MM.1S (cell line): Measurements from ENCODE around the gene ATXN1.

ENCODE experiments used
- DNase-seq: peaks from one replicate; pipeline ENCODE4 v3.0.0-alpha.2; 2015
- H2AFZ ChIP-seq: fragments of 300-600 bp; sonication (generic); 2 replicates; pipeline ENCODE4 v1.6.0; 2016; ENCODE audit warnings: antibody characterized with exemption, low read length
- H3F3A ChIP-seq: fragments of 300-600 bp; sonication (generic); 2 replicates; pipeline ENCODE4 v1.6.1; 2016; ENCODE audit warnings: mild to moderate bottlenecking, antibody characterized with exemption, low read length, moderate library complexity, mixed read lengths; ENCODE audit not compliant: insufficient read depth
- H3K27ac ChIP-seq: fragments of 300-600 bp; sonication (generic); 2 replicates; pipeline ENCODE4 v1.5.1; 2016; ENCODE audit warnings: mild to moderate bottlenecking, low read length
- H3K27me3 ChIP-seq: fragments of 300-600 bp; sonication (generic); replicated peaks from 2 replicates; pipeline ENCODE4 v1.6.0; 2016; ENCODE audit warnings: low read length; ENCODE audit not compliant: insufficient read depth
- H3K36me3 ChIP-seq: fragments of 300-600 bp; sonication (generic); replicated peaks from 2 replicates; pipeline ENCODE4 v1.6.1; 2016; ENCODE audit warnings: mild to moderate bottlenecking, low read length, mixed read lengths; ENCODE audit not compliant: insufficient read depth
- H3K4me1 ChIP-seq: fragments of 300-600 bp; sonication (generic); 2 replicates; pipeline ENCODE4 v1.6.1; 2016; ENCODE audit warnings: low read length, mixed read lengths
- H3K4me2 ChIP-seq: fragments of 300-600 bp; sonication (generic); 2 replicates; pipeline ENCODE4 v1.6.0; 2016; ENCODE audit warnings: low read depth, low read length
- H3K4me3 ChIP-seq: fragments of 300-600 bp; sonication (generic); 2 replicates; pipeline ENCODE4 v1.5.1; 2016; ENCODE audit warnings: low read length, mixed read lengths
- H3K79me2 ChIP-seq: fragments of 300-600 bp; sonication (generic); 2 replicates; pipeline ENCODE4 v1.6.1; 2016; ENCODE audit warnings: mixed run types, low read length, mixed read lengths
- H3K9ac ChIP-seq: fragments of 300-600 bp; sonication (generic); 2 replicates; pipeline ENCODE4 v1.6.1; 2016; ENCODE audit warnings: low read length, mixed read lengths
- H3K9me2 ChIP-seq: fragments of 300-600 bp; sonication (generic); replicated peaks from 2 replicates; pipeline ENCODE4 v1.6.1; 2016; ENCODE audit warnings: mild to moderate bottlenecking, low read length, mixed read lengths; ENCODE audit not compliant: insufficient read depth
- H3K9me3 ChIP-seq: fragments of 300-600 bp; sonication (generic); replicated peaks from 2 replicates; pipeline ENCODE4 v1.6.1; 2016; ENCODE audit warnings: mild to moderate bottlenecking, low read length, mixed read lengths; ENCODE audit not compliant: insufficient read depth
- H4K20me1 ChIP-seq: fragments of 300-600 bp; sonication (generic); 2 replicates; pipeline ENCODE4 v1.6.1; 2016; ENCODE audit warnings: mild to moderate bottlenecking, low read length, moderate library complexity, mixed read lengths; ENCODE audit not compliant: insufficient read depth
- EZH2 ChIP-seq: fragments of 300-600 bp; sonication (generic); optimal IDR thresholded peaks from 2 replicates; pipeline ENCODE3; 2017; ENCODE audit warnings: low read depth, mild to moderate bottlenecking, antibody characterized with exemption, low read length, mixed read lengths
- EZH2phosphoT487 ChIP-seq: fragments of 300-600 bp; sonication (generic); IDR thresholded peaks from 2 replicates; pipeline ENCODE4 v1.6.1; 2018; ENCODE audit warnings: antibody characterized with exemption, low read length
- TF ChIP-seq, protein P1 (sequence below): fragments of 300-600 bp; sonication (generic); IDR thresholded peaks from 2 replicates; pipeline ENCODE4 v1.5.1; 2016; ENCODE audit warnings: antibody characterized with exemption, low read length, mixed read lengths

The ATXN1 gene

DNA sequence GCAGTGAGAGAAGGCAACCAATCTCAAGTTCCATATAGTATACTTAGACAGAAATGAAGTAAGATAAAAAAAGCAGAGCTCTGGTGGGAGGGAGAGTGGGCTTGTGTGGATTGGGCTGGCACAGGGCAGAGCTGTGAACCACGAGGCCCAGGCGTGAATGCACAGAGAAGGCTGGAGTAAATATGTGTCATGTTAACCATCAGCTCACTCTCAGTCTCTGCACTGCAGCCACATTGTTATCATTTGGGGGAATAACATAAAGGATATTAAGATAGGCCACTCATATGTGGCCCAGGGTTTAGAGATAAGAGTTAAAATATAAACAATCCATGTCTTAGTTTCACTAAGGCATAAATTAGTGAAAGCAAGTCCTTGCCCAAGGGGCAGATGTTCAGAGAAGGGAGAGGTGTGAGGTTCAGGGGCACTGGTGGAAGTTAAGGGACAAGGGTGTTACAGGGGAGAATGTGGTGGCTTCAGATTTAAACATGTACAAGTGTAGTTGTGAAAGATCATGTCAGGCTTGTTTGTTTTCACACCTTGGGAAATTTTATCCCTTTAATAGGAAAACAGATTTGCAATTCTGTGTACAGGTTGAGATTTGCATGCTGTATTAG, 508.5 kb downstream of the ATXN1 start:
- Histone ChIP-seq H3K4me2 (no peak overlapping the region), H3F3A (no peaks in the 10 kb centered on the region), H3K4me3 (no peak overlapping the region), H3K27me3 (no peaks in the 10 kb centered on the region), H3K79me2 (no peaks in the 10 kb centered on the region), H3K4me1 (no peaks in the 10 kb centered on the region), H3K9me2 (no peaks in the 10 kb centered on the region), H4K20me1 (no peaks in the 10 kb centered on the region), H3K9ac (no peak overlapping the region), H3K9me3 (no peaks in the 10 kb centered on the region), H3K27ac (no peak overlapping the region), H2AFZ (no peak overlapping the region), H3K36me3 (no peaks in the 10 kb centered on the region)
- no peak for TF ChIP-seq EZH2phosphoT487
- TF ChIP-seq, protein P1, sequence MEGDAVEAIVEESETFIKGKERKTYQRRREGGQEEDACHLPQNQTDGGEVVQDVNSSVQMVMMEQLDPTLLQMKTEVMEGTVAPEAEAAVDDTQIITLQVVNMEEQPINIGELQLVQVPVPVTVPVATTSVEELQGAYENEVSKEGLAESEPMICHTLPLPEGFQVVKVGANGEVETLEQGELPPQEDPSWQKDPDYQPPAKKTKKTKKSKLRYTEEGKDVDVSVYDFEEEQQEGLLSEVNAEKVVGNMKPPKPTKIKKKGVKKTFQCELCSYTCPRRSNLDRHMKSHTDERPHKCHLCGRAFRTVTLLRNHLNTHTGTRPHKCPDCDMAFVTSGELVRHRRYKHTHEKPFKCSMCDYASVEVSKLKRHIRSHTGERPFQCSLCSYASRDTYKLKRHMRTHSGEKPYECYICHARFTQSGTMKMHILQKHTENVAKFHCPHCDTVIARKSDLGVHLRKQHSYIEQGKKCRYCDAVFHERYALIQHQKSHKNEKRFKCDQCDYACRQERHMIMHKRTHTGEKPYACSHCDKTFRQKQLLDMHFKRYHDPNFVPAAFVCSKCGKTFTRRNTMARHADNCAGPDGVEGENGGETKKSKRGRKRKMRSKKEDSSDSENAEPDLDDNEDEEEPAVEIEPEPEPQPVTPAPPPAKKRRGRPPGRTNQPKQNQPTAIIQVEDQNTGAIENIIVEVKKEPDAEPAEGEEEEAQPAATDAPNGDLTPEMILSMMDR: no peak
- no peak for TF ChIP-seq EZH2
- no peak for DNase-seq

DNA sequence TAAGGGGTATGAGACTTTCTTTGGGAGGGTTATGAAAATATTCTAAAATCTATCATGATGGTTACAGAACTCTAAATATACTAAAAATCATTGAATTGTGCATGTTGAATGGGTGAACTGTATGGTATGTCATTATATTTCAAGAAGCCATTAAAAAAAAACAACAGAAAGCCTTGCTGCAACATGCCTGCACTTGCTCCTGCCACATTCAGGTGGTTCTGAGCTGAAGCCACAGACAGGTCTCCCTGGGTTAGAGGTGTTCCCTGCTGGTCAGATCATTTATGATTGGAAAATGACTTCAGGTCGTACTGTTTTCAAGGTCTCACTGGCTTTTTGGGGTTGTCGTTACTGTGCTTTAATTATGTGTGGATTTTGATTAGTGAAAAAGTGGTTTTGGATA, 509.6 kb downstream of the ATXN1 start:
- Histone ChIP-seq H2AFZ (no peak overlapping the region), H3K79me2 (no peaks in the 10 kb centered on the region), H3K4me1 (no peaks in the 10 kb centered on the region), H3K9ac (no peak overlapping the region), H3K36me3 (no peaks in the 10 kb centered on the region), H3F3A (no peaks in the 10 kb centered on the region), H4K20me1 (no peaks in the 10 kb centered on the region), H3K4me2 (no peak overlapping the region), H3K27me3 (no peaks in the 10 kb centered on the region), H3K4me3 (no peak overlapping the region), H3K9me3 (no peaks in the 10 kb centered on the region), H3K27ac (no peak overlapping the region), H3K9me2 (no peaks in the 10 kb centered on the region)
- DNase-seq: no peak
- TF ChIP-seq EZH2 (no peak), EZH2phosphoT487 (no peak)
- TF ChIP-seq, protein P1: no peak

DNA sequence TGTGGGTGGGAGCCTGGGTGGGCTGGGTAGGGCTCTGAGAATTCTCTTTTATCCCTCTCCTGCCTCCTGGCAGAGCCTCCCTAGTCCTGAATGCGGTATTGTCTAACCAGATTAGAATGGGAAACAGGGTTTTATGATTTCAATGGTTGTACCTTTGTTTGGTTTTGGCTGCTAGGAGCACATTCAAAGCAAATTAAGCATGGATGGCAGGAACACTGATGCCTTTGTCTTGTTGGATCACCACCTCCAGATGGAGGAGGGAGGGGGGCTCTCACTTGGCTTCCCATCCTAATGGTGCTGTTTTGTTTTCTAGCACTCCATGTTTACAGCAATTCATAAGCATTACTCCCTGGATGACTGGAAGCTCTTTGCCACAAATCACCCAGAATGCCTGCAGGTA, 511.3 kb downstream of the ATXN1 start:
- no peak overlapping the region for H3K4me2 ChIP-seq
- TF ChIP-seq EZH2phosphoT487 (no peak), EZH2 (no peak)
- TF ChIP-seq, protein P1: no peak

More for the DNA sequence above, 511.3 kb downstream of the ATXN1 start:
- H2AFZ ChIP-seq: no peak overlapping the region
- no peaks in the 10 kb centered on the region for H3K36me3 ChIP-seq
- H3K27ac ChIP-seq: no peak overlapping the region
- H3K27me3 ChIP-seq: no peaks in the 10 kb centered on the region
- H3K4me1 ChIP-seq: no peaks in the 10 kb centered on the region
- no peak overlapping the region for H3K4me3 ChIP-seq
- H3F3A ChIP-seq: no peaks in the 10 kb centered on the region
- H4K20me1 ChIP-seq: no peaks in the 10 kb centered on the region
- no peaks in the 10 kb centered on the region for H3K9me2 ChIP-seq
- no peak for DNase-seq
- H3K79me2 ChIP-seq: no peaks in the 10 kb centered on the region
- H3K9me3 ChIP-seq: no peaks in the 10 kb centered on the region
- no peak overlapping the region for H3K9ac ChIP-seq
